Body of pancreas (tissue), 4 donors: ENCODE measurements around the gene SDCBP2.

Experiments used
- CTCF ChIP-seq, 7 experiments: fragments of 450-650 bp in 4 of 7; fragments of 200-600 bp in 3 of 7; sonication (generic) in 3 of 7; IDR thresholded peaks; one replicate each; pipeline ENCODE4 v1.5.1; 2016 to 2019; ENCODE audit warnings: antibody characterized with exemption in 7 of 7
- POLR2A ChIP-seq, 3 donors: fragments of 450-650 bp; IDR thresholded peaks; one replicate each; pipeline ENCODE4 v1.6.1; 2016; ENCODE audit warnings: antibody characterized with exemption in 3 of 3, mild to moderate bottlenecking in 2 of 3

DNA sequence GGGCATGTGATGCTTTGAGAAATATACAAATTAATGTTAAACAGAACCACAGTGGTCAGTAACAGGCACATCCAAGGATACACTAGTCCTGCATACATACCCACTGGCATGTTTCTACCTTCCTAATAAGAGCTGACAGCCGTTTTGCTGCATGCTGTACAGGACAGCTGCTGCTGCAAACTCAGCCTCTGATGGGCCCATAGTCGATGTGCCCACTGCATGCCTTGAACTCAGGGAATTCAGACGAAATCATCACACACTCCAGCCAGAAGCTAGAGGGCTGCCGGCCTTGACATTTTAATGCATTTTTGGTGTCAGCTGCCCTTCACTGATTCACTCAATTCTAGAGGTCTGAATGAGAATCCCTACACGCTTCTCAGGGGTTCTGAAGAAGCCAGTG lies 34.6 kb upstream of the SDCBP2 start:
- TF ChIP-seq POLR2A (IDR thresholded peaks at IDR 0.05) (no peak), CTCF (IDR thresholded peaks at IDR 0.05) (no peak)
